ENCODE measurements around the gene CMTM4. TPM values are rescaled to one million over a fixed set of nuclear protein-coding genes. Genes with fewer than 3 reads are reported as not detected.
A peak's percentile ranks its signal among the peaks of the same experiment; 100 is the strongest.

CMTM4 gene
- total RNA-seq, 4 donors from 2014 or later = 6.1 to 41.5 (median 15.1) TPM

GRCh38 chr16:66651474-66651765 lies 45.1 kb downstream of the CMTM4 start:
- no peak for DNase-seq
- intact Hi-C loops (cut with DNase I; ENCODE audit: low total_unique reads) = no loop called here
- no peak overlapping the region for H3K4me3 ChIP-seq
- H3K27me3 ChIP-seq = no peaks in the 10 kb centered on the region
- no peak for TF ChIP-seq CTCF (IDR thresholded peaks at IDR 0.05)
- TF ChIP-seq POLR2A (IDR thresholded peaks at IDR 0.05) = no peak
- no peaks in the 10 kb centered on the region for H3K4me1 ChIP-seq
- H3K36me3 ChIP-seq = no peaks in the 10 kb centered on the region
- H3K9me3 ChIP-seq = no peaks in the 10 kb centered on the region
- no peak overlapping the region for H3K27ac ChIP-seq

GRCh38 chr16:66650707-66651473 lies 45.7 kb downstream of the CMTM4 start:
- H3K4me3 ChIP-seq = no peak overlapping the region

GRCh38 chr16:66649636-66650205 lies 46.8 kb downstream of the CMTM4 start:
- TF ChIP-seq CTCF (IDR thresholded peaks at IDR 0.05) = no peak
- TF ChIP-seq POLR2A (IDR thresholded peaks at IDR 0.05) = no peak
- H3K9me3 ChIP-seq = no peaks in the 10 kb centered on the region
- no peak overlapping the region for H3K4me3 ChIP-seq
- H3K27me3 ChIP-seq = no peaks in the 10 kb centered on the region
- DNase-seq = no peak
- H3K27ac ChIP-seq = no peak overlapping the region
- intact Hi-C loops (cut with DNase I; ENCODE audit: low total_unique reads) = no loop called here
- H3K4me1 ChIP-seq = no peaks in the 10 kb centered on the region
- H3K36me3 ChIP-seq = no peaks in the 10 kb centered on the region

More at GRCh38 chr16:66650707-66651473, 45.7 kb downstream of the CMTM4 start:
- no peaks in the 10 kb centered on the region for H3K36me3 ChIP-seq
- TF ChIP-seq POLR2A (IDR thresholded peaks at IDR 0.05) (no peak), CTCF (IDR thresholded peaks at IDR 0.05) (peak; percentile 86 to 94 (median 88))
- intact Hi-C loops (cut with DNase I; ENCODE audit: low total_unique reads) = no loop called here
- DNase-seq = peak; percentile 77 to 79
- H3K9me3 ChIP-seq = no peaks in the 10 kb centered on the region
- H3K27me3 ChIP-seq = no peaks in the 10 kb centered on the region
- no peak overlapping the region for H3K27ac ChIP-seq
- H3K4me1 ChIP-seq = no peaks in the 10 kb centered on the region

GRCh38 chr16:66649167-66649566 lies 47.4 kb downstream of the CMTM4 start:
- Histone ChIP-seq H3K36me3 (no peaks in the 10 kb centered on the region), H3K4me1 (no peaks in the 10 kb centered on the region), H3K9me3 (no peaks in the 10 kb centered on the region), H3K27me3 (no peaks in the 10 kb centered on the region), H3K4me3 (no peak overlapping the region), H3K27ac (no peak overlapping the region)
- intact Hi-C loops (cut with DNase I; ENCODE audit: low total_unique reads) = no loop called here
- no peak for TF ChIP-seq POLR2A (IDR thresholded peaks at IDR 0.05)
- DNase-seq = no peak

- no peaks in the 10 kb centered on the region for H3K27me3 ChIP-seq
- TF ChIP-seq POLR2A (IDR thresholded peaks at IDR 0.05) (no peak), CTCF (IDR thresholded peaks at IDR 0.05) (no peak)
Observed at GRCh38 chr16:66647866-66648265, 48.7 kb downstream of the CMTM4 start.

More at GRCh38 chr16:66647866-66648265, 48.7 kb downstream of the CMTM4 start:
- Histone ChIP-seq H3K9me3 (no peaks in the 10 kb centered on the region), H3K27ac (no peak overlapping the region), H3K36me3 (no peaks in the 10 kb centered on the region), H3K4me1 (no peaks in the 10 kb centered on the region), H3K4me3 (no peak overlapping the region)
- DNase-seq = no peak
- intact Hi-C loops (cut with DNase I; ENCODE audit: low total_unique reads) = no loop called here

All from uterus (tissue), 4 donors.